Pancreas (tissue), 10 donors: Measurements from ENCODE around the gene CASP9. TPM values are rescaled to one million over a fixed set of nuclear protein-coding genes. Genes with fewer than 3 reads are reported as not detected.

Experiments used
- ATAC-seq, 4 donors: fragments of 200-7000 bp; cut with Tn5 transposase; one replicate each; pipeline versions ENCODE4 v1.8.0 to v1.9.1; 2020; ENCODE audit warnings: mild to moderate bottlenecking in 4 of 4, moderate library complexity in 4 of 4
- DNase-seq, 6 donors: peaks; one replicate each; pipeline ENCODE4 v3.0.0-alpha.2; 2020
- FAIRE-seq: peaks from 2 replicates; lab custom pipeline; 2012; peaks lifted over from hg19 to GRCh38; lab: Jason Lieb, UNC
- H3K27ac ChIP-seq, 4 donors: fragments of 200-600 bp; sonication (generic); 1 replicate in 3 of 4; 2 replicates in 1 of 4; pipeline versions ENCODE4 v1.5.0 to v1.8.0; 2020
- H3K27me3 ChIP-seq, 4 donors: fragments of 200-600 bp; one replicate each; pipeline ENCODE4 v1.8.0; 2021
- H3K36me3 ChIP-seq, 3 donors: fragments of 200-600 bp; sonication (generic) in 1 of 3; one replicate each; pipeline versions ENCODE4 v1.5.0 to v1.8.0; 2020 to 2021
- H3K4me1 ChIP-seq, 3 donors: fragments of 200-600 bp; one replicate each; pipeline ENCODE4 v1.8.0; 2021
- H3K4me3 ChIP-seq, 4 donors: fragments of 200-600 bp; sonication (generic) in 2 of 4; one replicate each; pipeline versions ENCODE4 v1.5.0 to v1.8.0; 2020 to 2021
- H3K9me3 ChIP-seq, 4 donors: fragments of 200-600 bp; one replicate each; pipeline ENCODE4 v1.8.0; 2021
- CTCF ChIP-seq, 4 donors: fragments of 200-600 bp; sonication (generic) in 3 of 4; IDR thresholded peaks; one replicate each; pipeline versions ENCODE4 v1.5.0 to v1.8.0; 2021; ENCODE audit warnings: antibody characterized with exemption in 4 of 4
- WGBS, 2 donors: extraction: QIAGEN DNeasy Blood & Tissue Kit; methylation state at CpG; one replicate each; pipeline ENCODE4 v1.1.7; 2013; 5-methylcytosine and 5-hydroxymethylcytosine counted together
- intact Hi-C, 3 donors: fragments of 100-400 bp; cut with DNase I; formaldehyde crosslinking; loops; one replicate each; pipeline versions ENCODE4 v1.11.1 to v1.14.2; 2022
- polyA plus RNA-seq, 2 donors: library from polyadenylated mRNA; stranded (reverse); fragments of 200-250 nt; gene quantifications; one replicate each; pipeline ENCODE4 v1.2.3, GENCODE V29; 2013
- total RNA-seq, 6 donors: library from RNA; stranded (reverse); fragmentation: NEBNext Ultra II Directional in 4 of 6; extraction: Animal tissue kit (Norgen Biotek cat#: 25700) in 4 of 6; gene quantifications; one replicate each; pipeline versions ENCODE4 v1.2.1 to v1.2.4, GENCODE V29; 2021 to 2023
- donor health status: healthy with polysubstance abuse.
- donor health status: DM: no; HTN: no; CAD: no; lungs with moderate emphysema.
- donor health status: DM: no; HTN: no; CAD: no.
- donor health status: control.
- donor health status: control.
- donor health status: Bipolar disorder and iron deficiency.
- donor health status: DM: yes; HTN: yes; CAD: no.
- donor health status: DM: no; HTN: no; CAD: no.
- donor health status: DM: no; HTN: no; CAD: no.
- donor health status: DM: yes; HTN: yes; CAD: no.

Gene CASP9
- total and polyA plus RNA-seq, 8 donors: 6.6 to 32.0 (median 8.9) TPM

GRCh38 chr1:15541231-15541792, 17.3 kb upstream of the CASP9 start:
- H3K9me3 ChIP-seq: no peaks in the 10 kb centered on the region
- H3K27ac ChIP-seq: no peak overlapping the region
- no peak for FAIRE-seq
- WGBS, 2 donors: 82 to 96% methylated on average over 4 of the region's 4 CpGs
- ATAC-seq: no peak
- no peak for TF ChIP-seq CTCF (IDR thresholded peaks at IDR 0.05)
- DNase-seq: no peak
- peaks cover 0 to 71% (median 27%) of the 10 kb centered on the region in 3 donors for H3K36me3 ChIP-seq
- no peaks in the 10 kb centered on the region for H3K4me1 ChIP-seq
- H3K27me3 ChIP-seq: no peaks in the 10 kb centered on the region
- H3K4me3 ChIP-seq: no peak overlapping the region
- intact Hi-C loops: no loop called here

GRCh38 chr1:15540186-15540585, 16.2 kb upstream of the CASP9 start:
- Histone ChIP-seq H3K36me3 (peaks cover 0 to 77% (median 29%) of the 10 kb centered on the region in 3 donors), H3K4me1 (no peaks in the 10 kb centered on the region), H3K27ac (no peak overlapping the region), H3K4me3 (no peak overlapping the region), H3K27me3 (no peaks in the 10 kb centered on the region), H3K9me3 (no peaks in the 10 kb centered on the region)
- intact Hi-C loops: no loop called here
- ATAC-seq (no peak), DNase-seq (no peak), FAIRE-seq (no peak)
- 90 to 97% methylated on average over 8 of the region's 8 CpGs for WGBS, 2 donors
- no peak for TF ChIP-seq CTCF (IDR thresholded peaks at IDR 0.05)

- intact Hi-C loops: no loop called here
- no peak for TF ChIP-seq CTCF (IDR thresholded peaks at IDR 0.05)
- Histone ChIP-seq H3K27ac (no peak overlapping the region), H3K4me1 (no peaks in the 10 kb centered on the region), H3K36me3 (peaks cover 0 to 66% (median 30%) of the 10 kb centered on the region in 3 donors), H3K9me3 (no peaks in the 10 kb centered on the region), H3K4me3 (no peak overlapping the region), H3K27me3 (no peaks in the 10 kb centered on the region)
- DNase-seq: no peak
- WGBS, 2 donors: 74 to 81% methylated on average over 6 of the region's 6 CpGs
- no peak for ATAC-seq
- FAIRE-seq: no peak
Observed at GRCh38 chr1:15538771-15539170, 14.8 kb upstream of the CASP9 start.

- no peak overlapping the region for H3K4me3 ChIP-seq
- no peak for TF ChIP-seq CTCF (IDR thresholded peaks at IDR 0.05)
- FAIRE-seq: no peak
- H3K9me3 ChIP-seq: no peaks in the 10 kb centered on the region
- H3K27me3 ChIP-seq: no peaks in the 10 kb centered on the region
- no peak for ATAC-seq
- H3K36me3 ChIP-seq: peaks cover 0 to 15% (median 3%) of the 10 kb centered on the region in 3 donors
- no peak for DNase-seq
- 92 to 95% methylated on average over 2 of the region's 2 CpGs for WGBS, 2 donors
- intact Hi-C loops: no loop called here
- peaks cover 5 to 17% (median 13%) of the 10 kb centered on the region in 3 donors for H3K4me1 ChIP-seq
- H3K27ac ChIP-seq: no peak overlapping the region
Observed at GRCh38 chr1:15531682-15532081, 7.7 kb upstream of the CASP9 start.

GRCh38 chr1:15531003-15531402, 7.0 kb upstream of the CASP9 start:
- H3K27ac ChIP-seq: no peak overlapping the region
- intact Hi-C loops: no loop called here
- DNase-seq: no peak
- no peak for FAIRE-seq
- WGBS, 2 donors: 94 to 95% methylated on average over 4 of the region's 4 CpGs
- no peak for ATAC-seq
- no peaks in the 10 kb centered on the region for H3K27me3 ChIP-seq
- H3K4me3 ChIP-seq: no peak overlapping the region
- peaks cover 0 to 8% (median 3%) of the 10 kb centered on the region in 3 donors for H3K36me3 ChIP-seq
- H3K9me3 ChIP-seq: no peaks in the 10 kb centered on the region
- H3K4me1 ChIP-seq: peaks cover 8 to 18% (median 15%) of the 10 kb centered on the region in 3 donors
- no peak for TF ChIP-seq CTCF (IDR thresholded peaks at IDR 0.05)
